SW 1271 (cell line): ENCODE results near the gene RAI1.
"Not testable (repeated sequence)": the region's sequence is repeated elsewhere in the genome, so short reads cannot be mapped to it uniquely, and the experiment has no call there.

Experiments used
- DNase-seq, 2 experiments: peaks; one replicate each; lab custom pipeline; 2025; lab: John Stamatoyannopoulos, UW

RAI1 gene

GRCh38 chr17:17681187-17681743, at the start of gene RAI1:
Gene RAI1 (plus strand): TSS chr17:17681458. CDS start chr17:17792949, 111,491 bp downstream.
- DNase-seq, result peak; percentile 64 to 82

- DNase-seq, result not testable (repeated sequence)
These were observed 48.6 kb upstream of the RAI1 start for GRCh38 chr17:17632690-17633089.

- DNase-seq, result no peak
These were observed 47.9 kb upstream of the RAI1 start for GRCh38 chr17:17633310-17633709.

- DNase-seq, result no peak
These were observed 46.1 kb upstream of the RAI1 start for GRCh38 chr17:17635126-17635525.

GRCh38 chr17:17635537-17636271, 45.6 kb upstream of the RAI1 start:
- DNase-seq, result not testable (repeated sequence)

- DNase-seq, result no peak
These were observed 44.9 kb upstream of the RAI1 start for GRCh38 chr17:17636272-17636885.

- DNase-seq, result no peak
These were observed 42.8 kb upstream of the RAI1 start for GRCh38 chr17:17638467-17638866.

- DNase-seq, result not testable (repeated sequence)
These were observed 41.5 kb upstream of the RAI1 start for GRCh38 chr17:17639661-17640270.

- DNase-seq, result peak; percentile 50 to 85
These were observed 39.4 kb upstream of the RAI1 start for GRCh38 chr17:17641621-17642409.

GRCh38 chr17:17645148-17645547, 36.1 kb upstream of the RAI1 start:
- DNase-seq, result not testable (repeated sequence)

- no peak for DNase-seq
These were observed 35.3 kb upstream of the RAI1 start for GRCh38 chr17:17645961-17646360.

- DNase-seq, result no peak
These were observed 33.6 kb upstream of the RAI1 start for GRCh38 chr17:17647524-17648178.

- no peak for DNase-seq
These were observed 32.5 kb upstream of the RAI1 start for GRCh38 chr17:17648762-17649161.

GRCh38 chr17:17650959-17651358, 30.3 kb upstream of the RAI1 start:
- no peak for DNase-seq

GRCh38 chr17:17653343-17653742, 27.9 kb upstream of the RAI1 start:
- no peak for DNase-seq

GRCh38 chr17:17659340-17659739, 21.9 kb upstream of the RAI1 start:
- no peak for DNase-seq

- no peak for DNase-seq
These were observed 20.1 kb upstream of the RAI1 start for GRCh38 chr17:17661134-17661533.

- no peak for DNase-seq
These were observed 19.3 kb upstream of the RAI1 start for GRCh38 chr17:17661834-17662385.

- DNase-seq, result peak; percentile 42 to 49
These were observed 17.8 kb upstream of the RAI1 start for GRCh38 chr17:17663160-17664063.

GRCh38 chr17:17664064-17664452, 17.2 kb upstream of the RAI1 start:
- DNase-seq, result no peak
